HG03135 (cell line): Measurements from ENCODE around the gene CNTLN.
"Not testable (repeated sequence)": the region's sequence is repeated elsewhere in the genome, so short reads cannot be mapped to it uniquely, and the experiment has no call there.

Experiments used
- ATAC-seq: cut with Tn5 transposase; IDR thresholded peaks from one replicate; pipeline ENCODE4 v1.9.1; 2021; ENCODE audit warnings: mild to moderate bottlenecking, moderate library complexity; ENCODE audit not compliant: unreplicated experiment

CNTLN gene

DNA sequence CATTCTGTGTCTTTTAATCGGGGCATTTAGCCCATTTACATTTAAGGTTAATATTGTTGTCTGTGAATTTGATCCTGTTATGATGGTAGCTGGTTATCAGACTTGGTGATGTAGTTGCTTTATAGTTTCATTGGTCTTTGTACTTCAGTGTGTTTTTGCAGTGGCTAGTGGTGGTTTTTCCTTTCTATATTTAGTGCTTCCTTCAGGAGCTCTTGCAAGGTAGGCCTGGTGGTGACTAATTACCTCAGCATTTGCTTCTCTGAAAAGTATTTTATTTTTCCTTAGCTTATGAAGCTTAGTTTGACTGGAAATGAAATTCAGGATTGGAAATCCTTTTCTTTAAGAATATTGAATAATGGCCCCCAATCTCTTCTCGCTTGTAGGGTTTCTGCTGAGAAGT, 156.9 kb downstream of the CNTLN start:
- ATAC-seq: no peak

DNA sequence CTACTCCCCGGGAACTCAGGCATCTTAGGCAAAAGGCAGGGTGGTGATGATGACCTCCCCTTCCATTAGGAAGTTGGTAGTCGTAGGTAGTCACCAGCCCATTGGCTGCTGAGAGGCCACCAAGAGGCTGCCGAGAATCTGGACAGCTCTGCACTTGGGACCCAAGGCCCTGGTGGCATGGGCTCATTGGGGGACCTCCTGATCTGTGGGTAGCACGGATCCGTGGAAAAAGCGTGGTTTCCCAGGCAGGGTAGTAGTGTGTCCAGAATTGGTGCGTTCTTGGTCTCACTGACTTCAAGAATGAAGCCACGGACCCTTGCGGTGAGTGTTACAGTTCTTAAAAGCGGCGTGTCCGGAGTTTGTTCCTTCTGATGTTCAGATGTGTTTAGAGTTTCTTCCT, 158.8 kb downstream of the CNTLN start:
- no peak for ATAC-seq

DNA sequence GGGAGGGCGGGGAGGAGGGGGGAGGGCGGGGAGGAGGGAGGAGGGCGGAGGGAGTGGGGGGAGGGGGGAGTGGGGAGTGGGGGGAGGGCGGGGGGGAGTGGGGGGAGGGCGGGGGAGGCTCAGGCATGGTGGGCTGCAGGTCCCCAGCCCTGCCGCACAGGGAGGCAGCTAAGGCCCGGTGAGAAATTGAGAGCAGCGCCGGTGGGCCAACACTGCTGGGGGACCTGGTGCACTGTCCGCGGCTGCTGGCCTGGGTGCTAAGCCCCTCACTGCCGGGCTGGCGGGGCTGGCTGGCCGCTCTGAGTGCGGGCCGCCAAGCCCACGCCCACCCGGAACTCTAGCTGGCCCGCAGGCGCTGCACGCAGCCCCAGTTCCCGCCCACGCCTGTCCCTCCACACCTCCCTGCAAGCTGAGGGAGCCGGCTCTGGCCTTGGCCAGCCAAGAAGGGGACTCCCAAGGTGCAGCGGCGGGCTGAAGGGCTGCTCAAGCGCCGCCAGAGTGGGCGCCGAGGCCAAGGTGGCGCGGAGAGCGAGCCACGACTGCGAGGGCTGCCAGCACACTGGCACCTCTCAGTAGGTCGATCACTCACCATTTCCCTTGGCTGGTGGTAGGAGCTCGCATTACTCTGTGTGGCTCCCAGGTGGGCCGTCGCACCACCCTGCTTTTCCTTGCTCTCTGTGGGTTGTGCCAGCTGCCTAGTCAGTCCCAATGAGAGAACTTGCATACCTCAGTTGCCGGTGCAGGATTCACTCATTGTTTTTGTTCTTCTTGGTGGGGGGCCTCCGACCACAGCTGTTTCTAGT, 160.2 kb downstream of the CNTLN start:
- no peak for ATAC-seq

DNA sequence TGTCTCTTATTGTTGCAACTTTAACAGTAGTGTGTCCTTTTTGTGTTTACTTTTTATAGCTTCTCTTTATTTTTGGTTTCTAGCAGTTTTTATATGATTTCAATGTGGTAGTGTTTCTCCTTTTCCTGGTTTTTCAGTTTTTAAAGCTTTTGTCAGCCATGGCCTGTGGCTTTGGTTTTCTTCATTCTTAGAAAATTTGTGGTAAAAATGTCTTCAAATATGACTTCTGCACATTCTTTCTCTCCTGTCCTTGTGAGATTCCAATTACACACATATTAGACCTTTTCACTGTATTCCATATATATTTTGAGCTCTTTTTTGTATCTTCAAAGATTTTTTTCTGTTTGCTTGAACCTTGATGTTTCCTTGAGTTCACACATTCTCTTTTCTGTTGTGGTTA, 180.5 kb downstream of the CNTLN start:
- no peak for ATAC-seq

DNA sequence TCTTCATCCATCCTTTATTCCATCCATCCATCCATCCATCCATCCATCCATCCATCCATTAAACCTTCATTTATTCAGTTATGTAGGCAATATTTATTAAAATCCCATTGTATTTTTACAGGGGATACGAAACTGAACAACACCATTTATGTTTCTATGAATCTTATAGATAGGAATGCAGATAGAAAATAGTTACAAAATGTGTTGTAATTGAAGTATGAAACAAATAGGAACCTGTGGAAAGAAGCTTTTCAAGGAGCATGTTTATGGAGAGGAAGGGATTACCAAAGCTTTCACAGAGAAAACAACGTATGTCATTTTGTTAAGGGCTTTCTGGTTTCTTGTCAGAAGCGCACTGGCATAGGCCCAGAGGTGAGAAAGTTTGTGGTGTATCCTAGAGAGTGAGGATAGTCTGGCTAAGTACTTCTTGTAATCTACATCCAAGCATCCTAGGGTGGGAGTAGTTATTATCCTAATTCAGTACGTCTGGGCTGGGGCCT, 184.0 kb downstream of the CNTLN start:
- ATAC-seq: no peak

DNA sequence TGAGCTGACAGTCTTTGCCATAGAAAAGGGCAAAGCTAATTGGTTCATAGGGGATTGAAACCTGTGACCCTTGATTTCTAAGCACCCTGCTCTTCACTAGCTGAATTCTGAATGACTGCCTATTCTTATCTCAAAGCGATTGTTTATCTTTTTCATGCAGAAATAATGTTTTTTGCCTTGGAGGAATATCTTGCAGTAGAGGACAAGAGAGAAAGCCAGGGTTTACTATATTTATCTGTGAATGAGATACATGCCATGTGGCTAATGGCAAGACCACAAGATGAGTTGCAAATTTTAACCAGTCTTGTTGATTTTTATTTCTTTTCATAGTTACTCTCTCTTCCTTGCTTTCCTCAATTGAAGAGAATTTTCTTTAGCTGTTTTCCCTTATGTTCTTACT, 185.0 kb downstream of the CNTLN start:
- no peak for ATAC-seq

DNA sequence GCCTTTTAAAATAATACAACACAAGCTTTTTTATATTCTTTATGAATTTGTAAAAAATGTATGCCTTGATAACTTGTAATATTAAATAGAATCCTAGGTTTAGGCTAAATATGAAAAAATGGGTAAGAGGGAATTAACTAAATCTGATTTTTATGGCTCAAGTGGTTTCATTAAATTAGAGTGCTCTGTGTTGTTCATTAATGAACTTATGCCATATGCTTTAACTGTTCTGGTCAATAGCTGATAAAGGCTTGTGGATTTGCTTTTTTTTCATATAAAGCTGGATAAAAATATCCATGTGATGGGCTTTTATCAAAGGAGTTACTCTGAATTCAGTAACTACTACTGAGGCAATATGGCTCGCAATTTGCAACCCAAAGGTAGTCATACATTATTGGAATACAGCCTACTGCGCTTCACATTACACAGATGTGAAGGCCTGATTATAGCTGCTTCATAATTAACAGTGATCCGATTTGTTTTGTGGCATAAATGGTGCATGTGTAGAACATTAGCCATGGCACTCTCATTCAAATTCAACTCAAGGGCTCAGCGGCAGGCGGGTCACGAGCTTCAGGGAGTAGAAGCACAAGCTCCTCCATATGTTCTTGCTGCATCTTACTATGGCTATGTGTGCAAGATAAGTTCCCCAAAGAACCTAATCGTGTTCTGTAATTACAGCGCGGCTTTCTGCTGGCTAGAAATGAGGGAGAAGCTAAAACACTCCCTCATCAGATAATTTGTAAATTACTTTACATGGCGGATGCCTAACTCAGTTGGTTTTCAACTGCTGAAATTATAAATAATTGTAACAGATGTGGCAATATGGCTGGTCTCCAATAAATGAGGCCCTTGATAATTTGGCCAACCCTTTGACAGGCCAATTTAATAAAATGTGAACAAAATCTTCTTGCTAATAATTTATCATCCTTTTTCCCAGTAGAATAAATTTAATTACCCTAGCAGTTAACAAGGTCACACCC, 188.3 kb downstream of the CNTLN start:
- no peak for ATAC-seq

DNA sequence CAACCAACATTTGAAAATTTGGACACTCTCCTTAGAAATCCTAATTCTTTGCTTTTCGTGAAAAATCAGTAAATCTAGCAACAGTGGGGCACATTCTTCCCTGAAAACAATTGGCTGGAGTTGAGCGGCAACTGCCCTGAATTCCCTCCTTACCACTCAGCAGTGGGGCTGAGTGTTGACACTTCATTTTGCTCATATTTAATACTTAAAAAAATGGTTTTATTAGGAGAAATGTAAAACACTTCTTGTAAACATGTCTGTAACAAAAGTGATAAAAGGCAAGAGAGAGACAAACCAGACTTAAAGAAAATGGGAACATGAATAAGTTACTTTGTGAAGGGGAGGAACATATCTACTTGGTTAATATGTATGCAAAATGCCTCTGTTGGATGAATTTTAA, 193.5 kb downstream of the CNTLN start:
- ATAC-seq: no peak

DNA sequence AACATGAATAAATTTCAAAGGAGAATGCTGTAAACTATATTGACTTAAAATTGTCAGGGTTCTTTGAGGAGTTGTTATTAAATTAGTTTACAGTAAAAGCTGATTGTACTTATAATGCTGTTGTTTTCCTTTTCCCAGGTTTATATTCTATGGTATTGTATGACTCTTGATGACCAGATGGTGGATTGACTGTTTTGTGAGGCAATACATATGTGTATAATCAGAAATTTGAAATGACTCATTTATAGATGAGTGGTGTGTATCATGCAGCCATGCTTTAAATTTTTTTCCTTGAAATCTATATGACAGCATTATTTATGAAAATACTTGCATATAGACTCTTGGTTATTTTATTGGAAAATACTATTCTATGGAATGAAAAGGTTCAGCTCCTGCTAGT, 195.3 kb downstream of the CNTLN start:
- no peak for ATAC-seq

DNA sequence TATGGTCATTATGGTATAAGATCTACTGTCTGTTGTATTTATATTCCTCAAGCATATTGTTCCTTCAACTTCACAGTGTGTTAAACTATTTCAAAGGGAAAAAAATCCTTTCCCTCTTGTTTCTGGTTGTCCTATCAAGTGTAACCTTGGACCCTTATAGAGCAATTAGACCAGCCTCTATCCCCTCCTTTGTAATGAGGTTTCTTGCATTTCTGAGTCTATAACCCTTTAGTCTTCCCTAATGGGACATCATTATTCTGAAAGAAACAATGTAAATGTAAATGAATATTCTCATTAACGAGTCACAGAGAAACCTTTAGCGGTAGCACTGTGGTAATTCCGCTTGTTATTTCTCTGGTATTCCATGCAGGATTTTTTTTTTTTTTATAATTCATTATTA, 197.3 kb downstream of the CNTLN start:
- ATAC-seq: no peak

DNA sequence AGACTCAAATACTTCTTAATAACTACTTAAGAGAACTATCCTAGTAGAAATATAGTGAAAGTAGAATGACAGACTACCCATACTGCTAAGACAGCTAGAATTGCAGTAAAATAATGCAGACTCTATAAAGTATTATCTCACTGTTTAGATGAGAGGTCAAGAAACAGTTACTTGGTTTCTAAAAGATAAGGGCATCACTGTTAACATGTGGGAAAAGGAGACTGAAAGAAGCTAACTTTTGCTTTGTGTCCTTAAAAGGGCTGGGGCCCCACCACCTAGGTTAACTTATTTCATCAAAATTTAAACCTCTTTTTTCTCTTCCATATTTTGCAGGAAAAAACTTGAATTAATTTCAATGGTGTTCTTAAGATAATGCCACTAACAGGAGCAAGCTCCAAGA, 204.3 kb downstream of the CNTLN start:
- no peak for ATAC-seq

DNA sequence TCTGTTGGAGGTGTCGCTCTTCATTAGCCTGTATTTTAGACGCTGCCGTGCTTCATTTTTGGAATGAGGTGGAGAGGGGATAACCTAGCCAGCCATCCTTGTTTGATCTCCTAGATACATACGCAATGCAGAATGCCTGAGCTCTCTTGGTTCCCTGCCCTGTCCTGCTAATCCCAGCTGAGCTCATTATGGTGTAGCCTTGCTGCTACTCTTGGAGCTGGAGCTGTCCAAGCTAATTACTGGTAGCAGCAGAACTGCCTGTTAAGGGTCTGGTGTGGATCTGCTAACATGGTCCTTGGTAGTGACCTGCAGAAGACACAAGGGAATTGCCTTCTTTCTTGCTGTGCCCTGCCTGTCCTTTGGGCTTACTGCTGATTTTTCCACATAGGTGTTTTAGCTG, 207.9 kb downstream of the CNTLN start:
- no peak for ATAC-seq

DNA sequence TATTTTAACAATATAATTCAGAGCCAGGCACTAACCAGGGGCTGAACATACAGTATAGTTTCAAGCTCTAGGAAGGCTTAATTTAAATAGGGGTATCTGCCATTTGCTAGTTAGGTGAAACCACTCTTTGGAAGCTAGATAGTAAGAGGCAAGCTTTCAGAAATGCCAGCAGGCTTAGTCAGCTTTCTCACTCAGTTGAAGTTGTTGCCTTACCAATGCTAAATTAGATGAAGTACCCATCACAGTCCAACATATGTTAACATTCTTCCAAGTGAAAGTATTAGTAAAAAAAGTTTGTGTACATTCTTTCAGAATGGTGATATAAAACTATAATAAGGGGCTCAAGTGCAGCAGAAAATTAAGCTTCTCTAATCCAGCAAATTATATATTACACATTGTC, 215.0 kb downstream of the CNTLN start:
- ATAC-seq: no peak

DNA sequence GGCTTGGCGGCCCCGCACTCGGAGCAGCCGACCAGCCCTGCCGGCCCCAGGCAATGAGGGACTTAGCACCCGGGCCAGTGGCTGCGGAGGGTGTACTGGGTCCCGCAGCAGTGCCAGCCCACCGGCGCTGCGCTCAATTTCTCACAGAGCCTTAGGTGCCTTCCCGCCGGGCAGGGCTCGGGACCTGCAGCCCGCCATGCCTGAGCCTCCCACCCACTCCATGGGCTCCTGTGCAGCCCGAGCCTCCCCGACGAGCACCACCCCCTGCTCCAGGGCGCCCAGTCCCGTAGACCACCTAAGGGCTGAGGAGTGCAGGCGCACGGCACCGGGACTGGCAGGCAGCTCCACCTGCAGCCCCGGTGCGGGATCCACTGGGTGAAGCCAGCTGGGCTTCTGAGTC, 219.2 kb downstream of the CNTLN start:
- not testable (repeated sequence) for ATAC-seq

DNA sequence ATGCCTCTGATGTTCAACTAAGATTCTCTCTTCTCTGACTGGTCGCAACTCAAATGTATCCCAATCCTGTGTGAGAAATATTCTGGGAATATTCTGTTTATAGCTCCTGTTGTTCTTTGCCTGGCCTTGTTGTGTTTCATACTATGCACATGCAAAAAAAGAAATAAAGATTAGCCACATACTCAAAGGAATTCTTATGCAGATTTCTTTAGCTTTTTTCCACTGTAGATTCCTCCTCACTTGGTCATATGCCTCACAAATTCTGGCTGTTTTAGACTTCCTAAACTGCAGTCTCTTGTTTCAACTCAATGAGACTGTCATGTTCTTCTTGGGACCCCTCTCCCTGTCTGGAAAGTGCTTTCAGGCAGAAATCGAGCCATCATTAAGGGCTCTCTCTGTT, 226.5 kb downstream of the CNTLN start:
- no peak for ATAC-seq

DNA sequence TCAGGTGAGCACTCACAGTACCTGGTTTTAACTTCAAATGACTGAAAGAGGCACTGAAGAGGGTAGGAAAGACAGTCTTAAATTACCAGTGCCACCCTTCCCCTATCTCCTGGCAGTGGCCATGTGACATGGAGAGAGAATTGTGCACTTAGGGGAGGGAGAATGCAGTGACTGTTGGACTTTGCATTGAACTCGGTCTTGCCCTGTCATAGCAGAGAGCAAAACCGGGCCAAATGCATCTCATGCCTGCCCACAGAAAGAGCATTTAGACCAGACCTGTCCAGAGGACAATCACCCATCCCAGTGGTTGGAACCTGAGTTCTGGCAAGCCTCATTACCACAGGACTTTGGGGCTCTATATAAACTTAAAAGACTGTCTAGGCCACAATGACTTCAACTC, 232.2 kb downstream of the CNTLN start:
- ATAC-seq: no peak

DNA sequence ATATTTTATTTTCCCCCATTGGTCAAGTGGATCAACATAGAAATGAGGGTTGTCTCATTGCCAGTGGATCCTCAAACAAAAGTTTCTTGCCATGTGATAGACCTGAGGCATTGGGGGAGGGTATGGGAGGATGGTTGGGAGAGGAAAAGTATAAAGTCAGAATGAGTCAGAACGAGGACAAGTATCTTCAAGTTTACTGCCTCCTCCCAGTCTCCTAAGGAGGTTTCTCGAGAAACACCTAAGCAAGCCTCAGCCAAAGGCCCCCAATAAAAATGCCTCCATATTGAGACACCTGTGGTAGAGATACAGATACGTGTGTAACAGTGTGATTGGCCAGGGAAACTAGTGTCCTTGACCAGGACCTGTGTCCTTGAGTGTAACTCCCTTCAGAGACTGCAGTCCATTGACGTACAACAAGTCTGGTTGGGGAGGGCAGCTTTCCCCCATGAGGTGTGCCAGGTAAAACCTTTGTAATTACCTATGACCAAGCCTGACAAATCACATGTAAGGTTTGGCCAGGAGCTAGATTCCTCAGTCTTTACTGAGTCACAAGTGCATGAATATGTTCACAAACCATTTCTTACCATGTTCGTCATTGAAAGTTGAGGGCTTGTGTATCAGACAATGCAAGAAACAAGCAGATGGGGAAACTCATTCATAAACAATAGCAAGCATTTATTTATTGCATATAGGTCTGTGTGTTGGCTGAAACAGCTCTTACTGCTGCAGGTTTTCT, 245.5 kb downstream of the CNTLN start:
- no peak for ATAC-seq

DNA sequence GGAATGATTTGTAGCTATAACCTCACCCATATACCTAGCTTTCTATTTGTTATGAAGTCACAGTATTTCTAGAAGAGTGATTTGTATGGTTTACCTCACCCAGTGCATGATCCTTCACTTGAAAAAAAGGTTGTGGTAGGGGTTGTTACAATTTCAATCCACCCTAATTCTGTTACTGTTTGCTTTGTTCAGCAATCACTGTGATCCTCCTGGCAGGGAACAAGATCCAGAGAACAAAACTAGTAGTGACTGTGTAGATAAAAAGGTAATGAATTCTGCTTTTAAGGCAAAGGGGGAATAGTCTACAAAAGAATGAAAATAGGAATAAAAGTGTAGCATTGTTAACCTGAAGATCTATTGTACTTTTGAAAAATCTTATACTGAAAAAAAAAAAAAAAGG, 252.7 kb downstream of the CNTLN start:
- ATAC-seq: no peak

DNA sequence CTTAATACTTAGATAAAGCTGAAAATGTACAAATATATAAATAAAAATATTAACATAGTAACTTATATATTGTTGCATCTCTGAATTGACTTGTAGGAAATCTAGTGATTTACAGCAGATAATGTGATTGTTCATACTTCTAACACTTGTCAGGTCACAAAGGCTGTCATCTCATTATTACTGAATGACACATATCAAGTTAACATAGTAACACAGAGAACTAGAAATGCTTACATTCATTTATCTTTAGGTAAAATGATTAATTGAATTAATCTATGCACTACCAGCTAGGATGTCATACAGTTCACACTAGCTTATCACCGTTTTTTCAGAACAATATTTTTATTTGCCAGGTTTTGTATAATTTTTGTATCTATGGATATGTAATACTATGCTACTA, 254.2 kb downstream of the CNTLN start:
- ATAC-seq: no peak

DNA sequence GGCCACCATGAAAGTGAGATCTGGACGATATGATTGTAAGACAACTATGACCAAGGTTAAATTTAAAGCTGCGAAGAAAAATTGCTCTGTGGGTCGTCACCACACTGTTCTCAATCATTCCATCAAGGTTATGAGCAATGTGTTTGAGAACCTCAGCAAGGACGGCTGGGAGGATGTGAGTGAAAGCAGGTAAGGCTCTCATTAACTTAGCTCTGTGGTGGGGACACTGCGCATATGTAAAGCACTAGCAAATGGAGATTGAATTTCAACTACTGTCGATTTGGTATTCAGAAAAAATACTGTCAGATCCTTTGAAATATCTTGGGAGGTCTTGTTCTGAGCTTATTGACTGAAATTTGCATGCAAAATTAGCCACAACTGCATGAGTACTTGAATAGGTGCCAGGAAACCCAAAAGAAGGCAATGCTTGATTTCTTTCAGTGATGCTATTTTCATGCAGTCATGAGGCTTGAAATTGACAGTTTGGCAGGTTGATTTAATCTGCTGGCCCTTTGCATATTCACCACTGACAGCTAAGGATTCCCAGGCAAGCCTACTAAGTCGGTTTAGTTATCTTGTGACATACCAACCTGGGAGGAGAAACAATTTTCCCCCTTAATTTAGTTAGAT, 260.2 kb downstream of the CNTLN start:
- no peak for ATAC-seq
